ENCODE measurements around the gene PLEKHA1.

PLEKHA1 gene

DNA sequence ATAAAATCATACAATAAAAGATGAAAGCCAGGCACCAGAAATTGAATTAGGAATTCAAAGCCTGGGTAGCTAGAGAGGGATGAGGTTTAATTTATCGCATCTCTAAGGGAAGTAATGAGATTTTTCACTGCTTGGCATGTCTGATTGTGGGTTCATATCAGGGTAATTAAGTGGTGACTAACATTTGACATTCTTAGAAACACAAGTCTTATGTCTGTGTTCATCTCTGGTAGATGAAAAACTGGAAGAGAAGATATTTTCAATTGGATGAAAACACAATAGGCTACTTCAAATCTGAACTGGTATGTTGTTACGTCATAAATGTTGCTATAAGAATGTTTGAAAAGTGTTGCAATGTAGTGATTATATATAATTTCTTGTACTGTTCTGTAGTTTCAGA is 43.2 kb downstream of the PLEKHA1 start:
- DNase-seq: no peak
- Histone ChIP-seq H3K27ac (no peak overlapping the region), H3K4me1 (peaks cover 0 to 25% (median 3%) of the 10 kb centered on the region in 4 donors), H3K27me3 (no peaks in the 10 kb centered on the region), H3K9me3 (no peaks in the 10 kb centered on the region), H3K4me3 (no peak overlapping the region), H3K36me3 (peaks cover 29 to 39% (median 36%) of the 10 kb centered on the region in 3 donors)
- TF ChIP-seq, protein P1, sequence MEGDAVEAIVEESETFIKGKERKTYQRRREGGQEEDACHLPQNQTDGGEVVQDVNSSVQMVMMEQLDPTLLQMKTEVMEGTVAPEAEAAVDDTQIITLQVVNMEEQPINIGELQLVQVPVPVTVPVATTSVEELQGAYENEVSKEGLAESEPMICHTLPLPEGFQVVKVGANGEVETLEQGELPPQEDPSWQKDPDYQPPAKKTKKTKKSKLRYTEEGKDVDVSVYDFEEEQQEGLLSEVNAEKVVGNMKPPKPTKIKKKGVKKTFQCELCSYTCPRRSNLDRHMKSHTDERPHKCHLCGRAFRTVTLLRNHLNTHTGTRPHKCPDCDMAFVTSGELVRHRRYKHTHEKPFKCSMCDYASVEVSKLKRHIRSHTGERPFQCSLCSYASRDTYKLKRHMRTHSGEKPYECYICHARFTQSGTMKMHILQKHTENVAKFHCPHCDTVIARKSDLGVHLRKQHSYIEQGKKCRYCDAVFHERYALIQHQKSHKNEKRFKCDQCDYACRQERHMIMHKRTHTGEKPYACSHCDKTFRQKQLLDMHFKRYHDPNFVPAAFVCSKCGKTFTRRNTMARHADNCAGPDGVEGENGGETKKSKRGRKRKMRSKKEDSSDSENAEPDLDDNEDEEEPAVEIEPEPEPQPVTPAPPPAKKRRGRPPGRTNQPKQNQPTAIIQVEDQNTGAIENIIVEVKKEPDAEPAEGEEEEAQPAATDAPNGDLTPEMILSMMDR (IDR thresholded peaks at IDR 0.05): no peak
- intact Hi-C loops (cut with DNase I; ENCODE audit: low total_unique reads): no loop called here

DNA sequence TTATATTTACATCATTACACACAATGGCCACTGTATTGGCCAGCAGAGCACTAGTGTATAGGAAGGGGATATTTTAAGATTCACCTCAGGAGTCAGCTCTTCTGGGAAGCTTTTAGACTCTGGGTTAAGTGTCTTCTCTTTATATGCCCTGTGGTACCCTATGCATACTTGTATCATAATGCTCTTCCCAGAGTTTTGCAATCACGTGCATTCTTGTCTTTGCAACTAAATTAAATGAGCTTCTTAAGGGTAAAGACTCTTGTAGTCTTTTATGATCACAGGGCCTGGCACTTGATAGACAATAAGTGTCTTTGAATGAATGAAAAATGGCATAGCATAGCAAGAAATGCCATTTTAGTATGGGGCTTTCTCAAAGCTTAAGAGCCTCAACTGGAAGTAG is 44.5 kb downstream of the PLEKHA1 start:
- intact Hi-C loops (cut with DNase I; ENCODE audit: low total_unique reads): no loop called here
- no peak for DNase-seq
- no peak overlapping the region for H3K4me3 ChIP-seq
- H3K4me1 ChIP-seq: peaks cover 0 to 25% (median 3%) of the 10 kb centered on the region in 4 donors
- H3K27me3 ChIP-seq: no peaks in the 10 kb centered on the region
- TF ChIP-seq, protein P1 (IDR thresholded peaks at IDR 0.05): no peak
- peaks cover 19 to 32% (median 25%) of the 10 kb centered on the region in 3 donors for H3K36me3 ChIP-seq
- H3K27ac ChIP-seq: no peak overlapping the region
- H3K9me3 ChIP-seq: no peaks in the 10 kb centered on the region

DNA sequence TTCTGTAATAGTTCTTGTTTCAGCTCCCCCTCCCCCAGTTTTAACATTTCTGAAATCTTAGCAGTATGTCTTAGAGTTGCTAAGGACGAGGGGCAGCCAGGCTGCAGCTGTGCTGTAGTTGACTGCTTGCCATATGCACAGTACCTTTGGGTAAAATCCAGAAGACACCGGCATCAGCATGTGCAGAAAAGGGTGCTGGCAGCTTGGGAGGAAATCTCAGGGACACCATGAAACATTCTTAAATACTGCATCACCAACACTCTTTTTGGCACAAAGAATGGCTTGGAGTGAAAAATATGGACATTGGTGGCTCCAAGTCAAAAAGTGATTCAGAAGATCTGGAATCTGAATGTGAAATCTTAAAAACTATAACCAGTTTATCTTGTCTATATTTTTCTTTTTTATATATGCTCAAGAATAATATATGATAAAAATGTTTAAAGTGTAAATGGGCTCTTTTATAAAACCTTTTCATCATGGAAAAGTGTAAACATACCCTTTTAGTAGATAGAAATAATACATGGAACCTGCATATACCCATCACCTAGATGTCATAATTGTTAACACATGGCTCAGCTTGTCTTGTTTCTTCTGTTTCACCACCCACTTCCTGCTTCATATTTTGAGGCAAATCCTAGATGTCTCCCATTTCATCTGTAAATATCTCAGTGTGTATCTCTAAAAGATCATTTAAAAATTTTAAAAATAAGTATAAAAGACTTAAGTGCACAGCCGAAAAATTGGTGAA is 45.5 kb downstream of the PLEKHA1 start:
- Histone ChIP-seq H3K4me3 (no peak overlapping the region), H3K27me3 (no peaks in the 10 kb centered on the region), H3K27ac (peak overlapping the region in 1 of 2 donors; percentile 18), H3K4me1 (peaks cover 0 to 25% (median 3%) of the 10 kb centered on the region in 4 donors), H3K9me3 (no peaks in the 10 kb centered on the region), H3K36me3 (peaks cover 18 to 26% (median 18%) of the 10 kb centered on the region in 3 donors)
- no peak for DNase-seq
- TF ChIP-seq, protein P1 (IDR thresholded peaks at IDR 0.05): no peak
- intact Hi-C loops (cut with DNase I; ENCODE audit: low total_unique reads): no loop called here

DNA sequence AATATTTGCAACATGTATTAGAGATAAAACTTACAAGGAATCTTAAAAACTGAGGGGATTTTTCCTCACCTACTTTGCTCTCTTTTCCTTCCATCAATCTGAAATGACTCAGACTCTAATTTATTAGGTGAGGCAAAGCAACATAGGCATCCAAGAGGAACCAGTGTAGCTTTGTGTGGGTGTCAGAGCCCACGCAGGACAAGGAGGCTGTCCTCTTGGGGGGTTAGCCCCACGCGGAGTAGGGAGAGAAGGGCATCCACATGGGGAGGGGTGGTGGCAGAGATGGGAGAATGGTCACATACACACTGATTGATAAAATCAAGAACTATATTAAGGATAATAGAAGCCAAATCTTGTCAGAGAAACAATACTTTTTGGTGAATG is 46.1 kb downstream of the PLEKHA1 start:
- Histone ChIP-seq H3K27ac (peak overlapping the region in 1 of 2 donors; percentile 18), H3K4me1 (peaks cover 0 to 25% (median 3%) of the 10 kb centered on the region in 4 donors), H3K36me3 (peaks cover 12 to 26% (median 13%) of the 10 kb centered on the region in 3 donors), H3K9me3 (no peaks in the 10 kb centered on the region), H3K27me3 (no peaks in the 10 kb centered on the region), H3K4me3 (no peak overlapping the region)
- no peak for DNase-seq
- intact Hi-C loops (cut with DNase I; ENCODE audit: low total_unique reads): no loop called here
- TF ChIP-seq, protein P1 (IDR thresholded peaks at IDR 0.05): no peak

DNA sequence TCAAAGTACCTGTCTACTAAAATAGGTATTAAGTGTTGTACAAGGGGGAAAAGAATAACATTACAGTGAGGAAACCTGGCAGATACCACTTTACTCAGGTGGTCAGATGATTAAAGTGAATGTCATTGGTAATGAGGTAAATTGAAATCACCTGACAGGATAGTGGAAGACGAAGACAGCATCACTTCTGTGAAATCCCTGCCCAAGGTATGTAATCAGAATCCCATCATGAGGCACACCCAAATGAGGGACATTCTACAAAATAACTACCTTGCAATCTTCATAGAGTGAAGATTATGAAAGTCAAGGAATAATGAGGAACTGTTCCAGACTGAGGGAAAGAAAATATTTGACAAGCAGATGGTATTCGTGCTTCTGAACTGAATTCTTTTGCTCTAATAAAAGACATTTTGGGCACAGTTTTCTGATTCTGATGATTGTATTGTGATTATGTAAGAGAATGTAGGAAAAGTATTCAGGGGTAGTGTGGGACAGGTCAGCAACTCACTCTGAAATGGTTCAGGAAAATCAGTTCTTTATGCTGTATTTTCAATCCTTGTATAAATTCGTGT is 46.6 kb downstream of the PLEKHA1 start:
- H3K27ac ChIP-seq: no peak overlapping the region
- intact Hi-C loops (cut with DNase I; ENCODE audit: low total_unique reads): no loop called here
- TF ChIP-seq, protein P1 (IDR thresholded peaks at IDR 0.05): no peak
- no peak overlapping the region for H3K4me3 ChIP-seq
- no peak for DNase-seq
- peaks cover 7 to 25% (median 7%) of the 10 kb centered on the region in 3 donors for H3K36me3 ChIP-seq
- no peaks in the 10 kb centered on the region for H3K27me3 ChIP-seq
- H3K9me3 ChIP-seq: no peaks in the 10 kb centered on the region
- H3K4me1 ChIP-seq: peaks cover 0 to 25% (median 3%) of the 10 kb centered on the region in 4 donors
